LoVo (cell line): ENCODE data around the gene SOCS3.

Experiments
- DNase-seq: peaks from one replicate; pipeline ENCODE4 v3.0.0-alpha.2; 2016; ENCODE audit warnings: low spot score

The SOCS3 gene

DNA sequence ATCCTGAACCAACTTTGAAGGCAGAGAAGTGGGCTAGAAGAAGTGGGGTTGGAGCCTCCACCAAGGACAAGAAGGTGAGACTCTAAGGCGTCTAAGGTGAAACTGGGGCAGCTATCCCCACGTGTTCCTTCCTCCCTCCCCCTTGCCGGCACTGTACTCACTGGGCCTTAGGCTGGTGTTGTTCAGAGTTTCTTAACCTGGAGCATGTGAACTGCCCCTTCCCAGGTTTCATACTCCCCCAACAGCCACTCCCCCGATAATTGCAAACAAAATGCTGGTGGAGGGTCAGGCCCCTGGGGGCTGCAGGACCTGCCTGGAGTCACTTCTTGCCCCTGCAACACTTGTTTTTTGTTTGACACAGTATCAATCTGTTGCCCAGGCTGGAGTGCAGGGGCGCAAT is 7.3 kb upstream of the SOCS3 start:
- no peak for DNase-seq

GRCh38 chr17:78366109-78366848 is 6.4 kb upstream of the SOCS3 start:
- DNase-seq: no peak

- DNase-seq: no peak
These were observed 5.8 kb upstream of the SOCS3 start for GRCh38 chr17:78365561-78366108.

DNA sequence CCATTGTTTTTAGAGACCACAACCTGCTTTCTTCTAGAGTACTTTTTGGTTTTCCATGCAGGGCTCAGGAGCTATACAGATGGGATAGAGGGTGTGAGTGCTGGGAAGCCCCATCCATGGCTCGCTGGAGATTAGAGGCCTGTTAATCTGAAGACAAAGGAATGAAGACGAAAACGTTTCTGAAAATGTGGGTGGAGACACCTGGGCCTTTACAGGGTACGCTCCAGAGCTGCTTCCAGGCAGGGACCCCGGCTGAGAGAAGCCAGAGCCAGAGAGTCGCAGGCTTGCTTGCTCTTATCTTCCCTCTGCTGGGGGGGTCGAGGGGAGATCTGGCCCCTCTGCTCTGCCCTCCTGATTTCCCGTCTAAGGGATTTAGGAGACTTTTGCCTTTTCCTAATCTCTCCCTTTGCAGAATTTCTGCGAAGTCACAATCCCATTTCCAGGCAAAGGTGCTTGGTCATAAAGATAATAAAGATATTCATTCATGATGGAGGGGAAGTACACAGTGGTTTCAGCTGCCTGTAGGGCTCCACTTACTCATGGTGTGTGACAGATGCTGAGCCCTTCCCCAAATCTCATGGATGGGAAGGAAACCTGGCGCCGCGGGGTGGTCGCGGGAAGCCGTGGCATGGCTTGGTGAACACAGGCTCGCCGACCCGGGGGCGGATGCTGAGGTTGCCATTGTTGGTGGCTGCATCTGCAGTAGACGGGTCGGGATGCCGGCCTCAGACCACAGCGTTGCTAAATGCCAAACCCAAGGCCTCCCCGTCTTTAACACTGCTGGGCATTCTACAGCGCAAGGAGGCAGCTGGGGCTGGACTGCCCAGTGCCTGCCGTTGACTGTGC is 4.8 kb upstream of the SOCS3 start:
- no peak for DNase-seq

DNA sequence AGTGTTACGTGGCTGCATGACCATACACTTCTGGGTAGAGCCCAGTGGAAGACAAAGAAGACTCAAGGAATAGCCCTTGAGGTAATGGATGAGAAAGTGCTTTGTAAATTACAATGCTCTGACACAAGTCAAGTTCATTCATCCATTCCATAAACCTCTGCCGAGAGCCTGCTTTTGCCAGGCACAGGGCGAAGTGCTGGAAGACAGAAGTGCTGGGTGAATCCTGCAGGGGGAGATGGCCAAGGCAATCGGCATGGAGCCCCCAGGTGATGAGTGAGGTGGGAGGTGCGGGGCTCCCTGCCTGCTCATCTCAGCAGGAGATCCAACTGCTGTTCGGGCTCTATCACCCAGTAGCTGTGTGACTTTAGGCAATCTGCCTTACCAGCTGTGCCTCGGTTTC is 2.8 kb upstream of the SOCS3 start:
- no peak for DNase-seq

GRCh38 chr17:78362232-78362631 is 2.4 kb upstream of the SOCS3 start:
- no peak for DNase-seq

GRCh38 chr17:78361225-78361701 is 1.4 kb upstream of the SOCS3 start:
- DNase-seq: no peak

- DNase-seq: peak; percentile 89
These were observed 721 bp upstream of the SOCS3 start for GRCh38 chr17:78360371-78361224.

DNA sequence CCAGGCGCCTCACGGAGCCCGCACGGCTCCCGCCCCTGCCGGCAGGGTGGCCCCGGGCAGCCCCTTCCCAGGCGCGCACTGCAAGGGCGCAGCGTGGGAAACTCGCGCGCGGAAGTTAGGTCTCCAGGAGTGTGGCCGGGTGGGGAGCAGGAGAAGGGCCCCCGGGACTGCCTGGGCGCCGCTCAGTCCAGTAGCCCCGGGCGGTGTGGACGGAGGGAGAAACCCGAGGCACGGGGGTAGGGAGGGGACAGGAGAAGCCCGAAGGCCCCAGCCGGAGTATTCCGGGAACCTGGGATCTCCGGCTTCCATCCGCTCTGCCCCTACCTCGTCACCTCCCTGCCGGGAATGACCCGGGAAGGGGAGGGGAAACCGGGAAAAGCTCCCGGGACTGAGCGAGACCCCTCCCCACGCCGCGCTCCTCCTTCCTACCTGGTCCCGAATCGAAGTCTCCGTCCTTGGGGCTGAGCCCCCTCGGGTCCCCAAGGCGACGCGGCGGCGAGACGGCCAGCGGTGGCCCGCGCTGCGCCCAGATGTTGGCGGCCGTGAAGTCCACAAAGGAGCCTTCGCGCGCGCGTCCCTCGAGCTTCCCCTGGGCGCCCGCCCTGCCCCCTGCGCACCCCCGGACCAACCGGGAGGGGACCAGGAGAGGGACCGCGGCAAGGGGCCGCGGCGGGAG is 418 bp downstream of the SOCS3 start:
- DNase-seq: no peak

DNA sequence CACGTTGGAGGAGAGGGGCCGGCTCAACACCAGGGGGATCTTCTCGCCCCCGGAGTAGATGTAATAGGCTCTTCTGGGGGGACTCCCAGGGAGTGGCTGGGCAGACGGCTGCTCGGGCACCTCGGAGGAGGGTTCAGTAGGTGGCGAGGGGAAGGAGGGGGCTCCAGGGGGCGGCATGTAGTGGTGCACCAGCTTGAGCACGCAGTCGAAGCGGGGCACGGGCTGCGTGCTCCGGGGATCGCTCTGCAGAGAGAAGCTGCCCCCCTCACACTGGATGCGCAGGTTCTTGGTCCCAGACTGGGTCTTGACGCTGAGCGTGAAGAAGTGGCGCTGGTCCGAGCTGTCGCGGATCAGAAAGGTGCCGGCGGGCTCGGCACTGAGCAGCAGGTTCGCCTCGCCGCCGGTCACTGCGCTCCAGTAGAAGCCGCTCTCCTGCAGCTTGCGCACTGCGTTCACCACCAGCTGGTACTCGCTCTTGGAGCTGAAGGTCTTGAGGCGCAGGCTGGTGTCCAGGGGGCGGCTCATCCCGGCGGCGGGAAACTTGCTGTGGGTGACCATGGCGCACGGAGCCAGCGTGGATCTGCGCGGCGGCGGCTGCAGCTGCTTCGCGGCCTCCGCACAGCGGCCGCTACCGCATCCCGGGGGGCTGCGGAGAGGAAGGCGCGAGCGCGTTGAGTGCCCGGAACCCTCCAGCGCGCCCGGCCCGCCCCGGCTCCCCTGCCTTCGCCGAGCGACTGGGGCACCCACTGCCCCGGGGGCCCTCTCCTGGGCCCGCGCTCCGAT is 1.1 kb downstream of the SOCS3 start:
- DNase-seq: no peak

GRCh38 chr17:78357672-78358537 is 2.0 kb downstream of the SOCS3 start:
- no peak for DNase-seq

- DNase-seq: no peak
These were observed 2.7 kb downstream of the SOCS3 start for GRCh38 chr17:78357177-78357586.

- DNase-seq: no peak
These were observed 3.7 kb downstream of the SOCS3 start for GRCh38 chr17:78356101-78356713.

DNA sequence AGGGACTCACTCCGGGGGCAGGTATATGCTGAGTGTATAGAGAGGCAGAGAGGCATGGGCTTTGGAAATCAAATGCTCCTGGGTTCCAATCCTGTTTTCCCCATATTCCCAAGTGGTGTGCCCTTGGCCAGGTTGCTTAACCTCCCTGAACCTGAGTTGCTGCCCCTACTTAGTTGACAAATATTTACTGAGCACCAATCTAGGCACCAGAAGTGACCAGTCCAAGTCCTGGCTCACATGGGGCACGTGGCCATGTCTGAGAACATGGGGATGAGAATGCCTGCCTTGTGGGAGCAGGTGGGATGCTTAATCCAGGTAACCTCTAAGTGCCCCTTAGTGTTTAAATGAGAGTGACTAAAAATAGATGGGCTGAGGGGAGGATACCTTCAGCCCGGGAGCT is 4.2 kb downstream of the SOCS3 start:
- DNase-seq: no peak

DNA sequence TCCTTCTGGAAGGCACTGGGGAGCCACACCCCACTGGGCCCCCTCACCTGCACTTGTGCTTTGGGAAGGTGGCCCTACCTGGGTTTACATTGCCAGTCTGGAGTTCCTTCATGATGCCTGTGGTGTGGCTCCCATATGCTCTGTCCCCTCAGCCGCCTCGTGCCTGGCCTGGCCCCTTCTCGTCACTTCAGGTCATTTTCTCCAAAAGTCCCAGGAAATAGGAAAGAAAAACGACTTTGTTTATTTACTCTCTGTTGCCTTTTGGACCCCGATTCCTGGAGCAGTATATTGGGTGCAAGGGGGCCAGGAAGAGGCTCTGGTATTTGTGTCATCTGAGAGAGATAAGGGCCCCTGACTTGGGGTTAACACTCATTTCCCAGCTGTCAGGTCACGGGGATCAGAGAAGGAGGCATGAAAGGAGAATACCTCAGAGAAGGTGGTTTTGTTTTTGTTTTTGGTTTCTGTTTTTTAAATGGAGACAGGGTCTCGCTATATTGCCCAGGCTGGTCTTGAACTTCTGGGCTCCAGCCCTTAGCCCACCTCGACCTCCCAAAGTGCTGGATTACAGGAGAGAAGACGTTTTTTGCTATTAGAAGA is 4.7 kb downstream of the SOCS3 start:
- DNase-seq: no peak

GRCh38 chr17:78353834-78354233 is 6.0 kb downstream of the SOCS3 start:
- DNase-seq: no peak

DNA sequence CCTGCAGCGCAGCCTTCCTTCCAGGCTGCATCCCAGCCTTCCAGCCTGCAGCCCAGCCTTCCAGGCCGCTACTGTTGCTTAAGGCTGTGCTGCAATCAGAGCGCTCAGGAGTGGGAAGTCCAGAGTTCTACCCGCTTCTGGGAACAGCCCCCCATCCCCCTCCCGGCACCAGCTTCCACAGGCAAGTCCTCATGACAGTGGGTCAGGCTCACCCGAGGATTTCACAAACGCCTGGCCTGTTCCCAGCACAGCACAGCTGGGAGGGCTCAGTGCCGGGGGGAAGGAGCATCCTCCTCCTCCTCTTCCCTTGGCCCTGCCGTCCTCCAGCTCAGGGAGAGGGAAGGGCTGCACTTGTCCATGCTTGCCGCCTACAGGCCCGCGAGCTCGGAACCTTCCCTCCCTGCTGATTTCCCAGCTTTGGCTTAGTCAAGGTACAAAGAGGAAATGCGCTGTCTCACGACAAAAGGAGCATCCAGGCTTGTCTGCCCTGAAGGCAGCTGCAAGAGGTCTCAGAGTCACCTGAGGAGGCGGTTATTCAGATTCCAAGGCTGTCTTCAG is 8.3 kb downstream of the SOCS3 start:
- no peak for DNase-seq

GRCh38 chr17:78349891-78350642 is 9.8 kb downstream of the SOCS3 start:
- DNase-seq: no peak
